Adrenal gland (tissue), 5 donors: ENCODE measurements around the gene MOGAT1.

ENCODE experiments used
- CTCF ChIP-seq, 6 experiments: fragments of 450-650 bp in 4 of 6; fragments of 200-600 bp in 2 of 6; sonication (generic) in 1 of 6; IDR thresholded peaks; 1 replicate in 5 of 6; 2 replicates in 1 of 6; pipeline versions ENCODE4 v1.5.1 to v1.8.0; 2016 to 2021; ENCODE audit warnings: antibody characterized with exemption in 6 of 6, mild to moderate bottlenecking in 2 of 6, moderate library complexity in 1 of 6
- POLR2A ChIP-seq, 2 donors: fragments of 450-650 bp; IDR thresholded peaks; one replicate each; pipeline ENCODE4 v1.6.1; 2017; ENCODE audit warnings: antibody characterized with exemption in 2 of 2, mild to moderate bottlenecking in 2 of 2, moderate library complexity in 1 of 2
- donor health status: DM: no; HTN: no; CAD: no.

- TF ChIP-seq CTCF (IDR thresholded peaks at IDR 0.05) (no peak), POLR2A (IDR thresholded peaks at IDR 0.05) (no peak)
Observed at GRCh38 chr2:222637067-222637466, 34.4 kb upstream of the MOGAT1 start.
